ENCODE data around the gene CAV3. TPM values are rescaled to one million over a fixed set of nuclear protein-coding genes. Genes with fewer than 3 reads are reported as not detected.

Gene CAV3
- total RNA-seq, 5 donors from 2014 or later (not counting 1 experiment from before 2014, with no cell fraction given): not detected

GRCh38 chr3:8723612-8724011, 10.0 kb upstream of the CAV3 start:
- no peaks in the 10 kb centered on the region for H3K4me1 Mint-ChIP-seq
- no peaks in the 10 kb centered on the region for H3K27me3 Mint-ChIP-seq
- peaks cover 0 to 8% of the 10 kb centered on the region in 2 experiments for H3K27me3 ChIP-seq (replicated peaks in 1 of 2; ENCODE audit: control insufficient read depth in 2 of 2, extremely low read depth in 1 of 2, insufficient read depth in 2 of 2, low read length in 1 of 2)
- WGBS (ENCODE audit: insufficient coverage): 45% methylated on average over 2 of the region's 3 CpGs
- no peak overlapping the region for H3K4me3 Mint-ChIP-seq
- peaks cover 4 to 18% (median 8%) of the 10 kb centered on the region in 3 donors for H3K9me3 Mint-ChIP-seq
- ATAC-seq (replicated peaks in 1 of 4) (no peak), DNase-seq (no peak)
- no peak overlapping the region for H3K4me3 ChIP-seq (ENCODE audit: control insufficient read depth in 1 of 2, extremely low read depth in 1 of 2, low read length in 1 of 2)
- no peaks in the 10 kb centered on the region for H3K36me3 Mint-ChIP-seq
- POLR2A ChIA-PET: no interaction called here
- no peak overlapping the region for H3K27ac Mint-ChIP-seq
- CTCF ChIA-PET: no interaction called here
- no peaks in the 10 kb centered on the region for H3K9me3 ChIP-seq
- no peaks in the 10 kb centered on the region for H3K4me1 ChIP-seq (ENCODE audit: control insufficient read depth in 1 of 2, extremely low read depth in 1 of 2, insufficient read depth in 2 of 2, low read length in 2 of 2)
- H3K36me3 ChIP-seq (ENCODE audit: control insufficient read depth in 2 of 2, extremely low read depth in 1 of 2, insufficient read depth in 1 of 2, low read length in 1 of 2): no peaks in the 10 kb centered on the region
- no peak overlapping the region for H3K27ac ChIP-seq (ENCODE audit: low read length)

DNA sequence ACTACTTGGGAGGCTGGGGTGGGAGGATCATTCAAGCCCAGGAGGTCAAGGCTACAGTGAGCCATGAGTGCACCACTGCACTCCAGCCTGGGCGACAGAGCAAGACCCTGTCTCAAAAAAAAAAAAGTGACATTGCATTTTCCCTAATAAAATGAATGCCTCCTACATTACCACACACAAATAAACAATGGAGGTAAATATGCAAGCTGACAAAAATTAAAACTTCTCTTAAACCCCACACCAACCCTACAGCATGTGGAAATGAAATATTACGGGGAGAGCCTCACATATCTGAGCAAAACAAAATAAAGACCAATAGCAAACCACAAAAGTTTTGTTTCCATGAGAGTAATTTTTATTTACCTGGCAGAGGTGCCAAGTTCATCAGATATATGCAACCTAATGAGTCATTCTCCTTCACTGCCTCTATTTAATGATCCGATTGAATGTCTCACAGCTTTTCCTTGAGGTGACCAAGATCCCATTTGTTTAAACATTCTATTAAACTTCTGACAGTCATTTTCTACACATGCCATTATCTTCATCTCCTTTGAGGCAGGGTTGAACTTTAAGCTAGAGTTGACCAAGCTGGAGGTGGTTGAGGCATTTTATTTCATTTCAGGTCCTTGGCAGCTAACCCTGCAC, 9.4 kb upstream of the CAV3 start:
- Histone ChIP-seq H3K4me1 (ENCODE audit: control insufficient read depth in 1 of 2, extremely low read depth in 1 of 2, insufficient read depth in 2 of 2, low read length in 2 of 2) (no peaks in the 10 kb centered on the region), H3K9me3 (no peaks in the 10 kb centered on the region), H3K27ac (ENCODE audit: low read length) (no peak overlapping the region), H3K27me3 (replicated peaks in 1 of 2; ENCODE audit: control insufficient read depth in 2 of 2, extremely low read depth in 1 of 2, insufficient read depth in 2 of 2, low read length in 1 of 2) (peaks cover 0 to 8% of the 10 kb centered on the region in 2 experiments), H3K36me3 (ENCODE audit: control insufficient read depth in 2 of 2, extremely low read depth in 1 of 2, insufficient read depth in 1 of 2, low read length in 1 of 2) (no peaks in the 10 kb centered on the region), H3K4me3 (ENCODE audit: control insufficient read depth in 1 of 2, extremely low read depth in 1 of 2, low read length in 1 of 2) (no peak overlapping the region)
- H3K9me3 Mint-ChIP-seq: peaks cover 4 to 18% (median 8%) of the 10 kb centered on the region in 3 donors
- POLR2A ChIA-PET: no interaction called here
- CTCF ChIA-PET: no interaction called here
- H3K4me1 Mint-ChIP-seq: no peaks in the 10 kb centered on the region
- DNase-seq (no peak), ATAC-seq (replicated peaks in 1 of 4) (no peak)
- H3K27me3 Mint-ChIP-seq: no peaks in the 10 kb centered on the region
- 100% methylated on average over 1 of the region's 3 CpGs for WGBS (ENCODE audit: insufficient coverage)
- no peak overlapping the region for H3K27ac Mint-ChIP-seq
- no peaks in the 10 kb centered on the region for H3K36me3 Mint-ChIP-seq
- H3K4me3 Mint-ChIP-seq: no peak overlapping the region

DNA sequence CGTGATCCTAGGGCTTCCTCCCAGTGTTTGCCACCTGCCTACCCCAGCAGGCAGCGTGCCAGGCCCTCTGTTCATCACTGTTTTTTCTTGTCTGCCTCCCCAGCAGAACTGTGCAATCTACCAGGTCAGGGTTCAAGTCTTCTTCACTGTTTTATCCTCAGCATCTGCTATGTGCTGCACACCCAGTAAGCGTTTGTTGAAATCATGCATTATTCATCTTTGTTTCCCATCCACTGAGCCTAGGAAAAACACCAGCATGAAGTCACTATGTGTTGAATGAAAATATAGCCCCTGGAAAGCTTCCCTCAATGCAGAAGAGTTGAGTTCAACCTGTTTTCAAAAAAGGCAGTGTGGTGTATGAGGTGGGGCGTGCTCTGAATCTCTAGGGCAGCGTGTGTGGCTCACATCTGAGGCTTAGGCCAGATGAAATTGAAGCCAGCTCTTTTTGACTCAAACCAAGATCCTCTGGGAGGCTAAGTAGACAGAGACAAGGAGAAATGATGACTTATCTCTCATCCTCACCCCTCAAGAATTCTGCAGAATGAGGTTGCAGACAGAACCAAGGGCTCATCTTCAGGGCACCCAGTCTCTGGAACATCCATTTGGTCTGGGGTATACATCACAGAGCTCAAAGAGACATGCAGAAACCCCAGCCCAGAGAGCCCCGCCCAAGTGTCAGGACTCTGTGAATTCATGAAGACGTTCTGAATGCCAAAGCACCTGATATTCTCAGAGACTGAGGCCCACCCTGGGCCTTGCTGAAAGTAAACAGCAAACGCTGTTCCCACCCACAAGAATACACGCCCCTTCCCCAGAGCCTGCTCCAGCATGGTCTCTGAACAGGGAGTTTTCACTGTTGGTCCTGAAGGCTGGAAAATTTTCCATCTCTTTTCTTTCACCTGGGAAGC, 5.7 kb upstream of the CAV3 start:
- Mint-ChIP-seq H3K27ac (no peak overlapping the region), H3K27me3 (peaks cover 0 to 3% of the 10 kb centered on the region in 2 donors), H3K4me1 (no peaks in the 10 kb centered on the region), H3K36me3 (no peaks in the 10 kb centered on the region), H3K9me3 (peaks cover 2 to 15% (median 4%) of the 10 kb centered on the region in 3 donors), H3K4me3 (no peak overlapping the region)
- 65% methylated on average over 4 of the region's 9 CpGs for WGBS (ENCODE audit: insufficient coverage)
- Histone ChIP-seq H3K4me3 (ENCODE audit: control insufficient read depth in 1 of 2, extremely low read depth in 1 of 2, low read length in 1 of 2) (no peak overlapping the region), H3K27me3 (replicated peaks in 1 of 2; ENCODE audit: control insufficient read depth in 2 of 2, extremely low read depth in 1 of 2, insufficient read depth in 2 of 2, low read length in 1 of 2) (peaks cover 0 to 13% of the 10 kb centered on the region in 2 experiments), H3K9me3 (no peaks in the 10 kb centered on the region), H3K4me1 (ENCODE audit: control insufficient read depth in 1 of 2, extremely low read depth in 1 of 2, insufficient read depth in 2 of 2, low read length in 2 of 2) (no peaks in the 10 kb centered on the region), H3K36me3 (ENCODE audit: control insufficient read depth in 2 of 2, extremely low read depth in 1 of 2, insufficient read depth in 1 of 2, low read length in 1 of 2) (no peaks in the 10 kb centered on the region), H3K27ac (ENCODE audit: low read length) (no peak overlapping the region)
- no peak for DNase-seq
- POLR2A ChIA-PET: no interaction called here
- ATAC-seq (replicated peaks in 1 of 4): no peak
- CTCF ChIA-PET: no interaction called here

DNA sequence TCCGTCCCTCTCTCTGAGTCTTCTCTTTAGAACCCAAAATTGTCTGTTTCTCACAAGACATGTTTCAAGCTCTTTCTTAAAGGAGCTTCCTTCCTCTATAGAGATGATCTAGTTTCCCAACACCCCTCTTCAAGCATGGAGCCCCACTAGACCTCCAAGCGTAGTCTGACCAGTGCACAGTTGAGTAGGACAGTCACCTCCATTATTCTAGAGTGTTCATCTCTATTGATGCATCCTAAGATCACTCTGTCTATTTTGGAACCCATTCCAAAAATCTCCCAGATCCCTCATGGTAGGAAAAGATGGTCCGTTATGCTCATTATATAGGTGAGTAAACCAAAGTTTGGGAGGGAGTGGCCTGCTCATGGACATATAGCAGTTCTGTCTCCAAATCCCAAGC, 4.1 kb upstream of the CAV3 start:
- no peaks in the 10 kb centered on the region for H3K4me1 ChIP-seq (ENCODE audit: control insufficient read depth in 1 of 2, extremely low read depth in 1 of 2, insufficient read depth in 2 of 2, low read length in 2 of 2)
- DNase-seq (no peak), ATAC-seq (replicated peaks in 1 of 4) (no peak)
- H3K4me3 ChIP-seq (ENCODE audit: control insufficient read depth in 1 of 2, extremely low read depth in 1 of 2, low read length in 1 of 2): no peak overlapping the region
- H3K9me3 Mint-ChIP-seq: peaks cover 0 to 9% (median 4%) of the 10 kb centered on the region in 3 donors
- H3K4me1 Mint-ChIP-seq: no peaks in the 10 kb centered on the region
- H3K9me3 ChIP-seq: no peaks in the 10 kb centered on the region
- no peaks in the 10 kb centered on the region for H3K36me3 Mint-ChIP-seq
- no peak overlapping the region for H3K27ac Mint-ChIP-seq
- ChIA-PET CTCF (no interaction called here), POLR2A (no interaction called here)
- 80% methylated on average over 1 of the region's 3 CpGs for WGBS (ENCODE audit: insufficient coverage)
- no peak overlapping the region for H3K4me3 Mint-ChIP-seq
- H3K27me3 Mint-ChIP-seq: peaks cover 3% of the 10 kb centered on the region in 2 donors
- H3K27me3 ChIP-seq (replicated peaks in 1 of 2; ENCODE audit: control insufficient read depth in 2 of 2, extremely low read depth in 1 of 2, insufficient read depth in 2 of 2, low read length in 1 of 2): peaks cover 0 to 19% of the 10 kb centered on the region in 2 experiments
- H3K36me3 ChIP-seq (ENCODE audit: control insufficient read depth in 2 of 2, extremely low read depth in 1 of 2, insufficient read depth in 1 of 2, low read length in 1 of 2): no peaks in the 10 kb centered on the region
- no peak overlapping the region for H3K27ac ChIP-seq (ENCODE audit: low read length)

DNA sequence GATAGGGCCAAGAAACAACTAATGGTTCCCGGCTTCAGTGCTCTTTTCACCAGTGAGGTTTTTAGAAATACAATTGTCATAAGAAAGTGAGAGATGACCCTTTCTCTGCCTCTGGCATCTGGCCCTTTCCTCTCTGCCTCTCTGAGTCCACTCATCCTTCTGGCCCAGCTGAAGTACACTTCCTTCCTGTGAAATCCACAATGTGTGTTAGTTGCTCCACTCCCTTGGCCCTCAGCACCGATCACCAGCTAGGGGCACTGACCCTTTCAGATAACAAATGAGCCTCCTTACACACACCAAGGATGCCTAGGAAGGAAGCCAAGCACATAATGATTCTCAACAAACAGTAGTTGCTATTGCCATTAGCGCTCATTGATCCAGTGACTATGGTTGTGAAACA, 2.9 kb upstream of the CAV3 start:
- Histone ChIP-seq H3K36me3 (ENCODE audit: control insufficient read depth in 2 of 2, extremely low read depth in 1 of 2, insufficient read depth in 1 of 2, low read length in 1 of 2) (no peaks in the 10 kb centered on the region), H3K9me3 (no peaks in the 10 kb centered on the region), H3K27ac (ENCODE audit: low read length) (no peak overlapping the region), H3K27me3 (replicated peaks in 1 of 2; ENCODE audit: control insufficient read depth in 2 of 2, extremely low read depth in 1 of 2, insufficient read depth in 2 of 2, low read length in 1 of 2) (peaks cover 0 to 17% of the 10 kb centered on the region in 2 experiments), H3K4me3 (ENCODE audit: control insufficient read depth in 1 of 2, extremely low read depth in 1 of 2, low read length in 1 of 2) (no peak overlapping the region), H3K4me1 (ENCODE audit: control insufficient read depth in 1 of 2, extremely low read depth in 1 of 2, insufficient read depth in 2 of 2, low read length in 2 of 2) (no peaks in the 10 kb centered on the region)
- no peaks in the 10 kb centered on the region for H3K4me1 Mint-ChIP-seq
- no peak for ATAC-seq (replicated peaks in 1 of 4)
- H3K4me3 Mint-ChIP-seq: no peak overlapping the region
- DNase-seq: no peak
- peaks cover 3 to 4% of the 10 kb centered on the region in 2 donors for H3K27me3 Mint-ChIP-seq
- WGBS (ENCODE audit: insufficient coverage): 33% methylated on average over 1 of the region's 3 CpGs
- CTCF ChIA-PET: no interaction called here
- no peak overlapping the region for H3K27ac Mint-ChIP-seq
- H3K9me3 Mint-ChIP-seq: peaks cover 0 to 6% (median 4%) of the 10 kb centered on the region in 3 donors
- POLR2A ChIA-PET: no interaction called here
- no peaks in the 10 kb centered on the region for H3K36me3 Mint-ChIP-seq

DNA sequence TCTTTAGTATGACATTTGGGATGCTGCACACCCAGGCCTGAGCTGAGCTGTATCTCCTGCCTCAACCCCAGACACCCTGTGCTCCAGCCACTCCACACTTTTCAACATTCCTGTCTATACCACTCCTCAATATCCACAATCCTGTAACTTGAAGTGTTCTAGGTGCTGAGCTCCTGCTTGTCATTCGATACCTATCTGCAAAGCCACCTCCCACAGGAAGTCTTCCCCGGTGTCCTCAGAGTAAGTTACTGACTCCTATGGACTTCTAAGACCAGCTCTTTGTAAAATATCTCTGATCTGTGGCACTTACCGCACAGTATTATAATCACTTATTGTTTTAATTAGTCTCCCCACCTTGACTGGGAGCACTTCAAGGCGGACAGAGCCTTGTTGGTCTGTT, 1.2 kb upstream of the CAV3 start:
- Mint-ChIP-seq H3K4me1 (no peaks in the 10 kb centered on the region), H3K27ac (no peak overlapping the region), H3K4me3 (no peak overlapping the region), H3K9me3 (no peaks in the 10 kb centered on the region), H3K36me3 (no peaks in the 10 kb centered on the region), H3K27me3 (peaks cover 3 to 7% of the 10 kb centered on the region in 2 donors)
- ATAC-seq (replicated peaks in 1 of 4) (no peak), DNase-seq (no peak)
- Histone ChIP-seq H3K4me1 (ENCODE audit: control insufficient read depth in 1 of 2, extremely low read depth in 1 of 2, insufficient read depth in 2 of 2, low read length in 2 of 2) (no peaks in the 10 kb centered on the region), H3K4me3 (ENCODE audit: control insufficient read depth in 1 of 2, extremely low read depth in 1 of 2, low read length in 1 of 2) (no peak overlapping the region), H3K27me3 (replicated peaks in 1 of 2; ENCODE audit: control insufficient read depth in 2 of 2, extremely low read depth in 1 of 2, insufficient read depth in 2 of 2, low read length in 1 of 2) (peaks cover 0 to 19% of the 10 kb centered on the region in 2 experiments), H3K9me3 (no peaks in the 10 kb centered on the region), H3K36me3 (ENCODE audit: control insufficient read depth in 2 of 2, extremely low read depth in 1 of 2, insufficient read depth in 1 of 2, low read length in 1 of 2) (no peaks in the 10 kb centered on the region), H3K27ac (ENCODE audit: low read length) (no peak overlapping the region)
- WGBS (ENCODE audit: insufficient coverage): 50% methylated on average over 1 of the region's 4 CpGs
- CTCF ChIA-PET: no interaction called here
- POLR2A ChIA-PET: no interaction called here
